ENCODE measurements around the gene KAT7.

The KAT7 gene

GRCh38 chr17:49843774-49844350, 55.4 kb downstream of the KAT7 start:
- H3K4me3 ChIP-seq (ENCODE audit: low read length), result no peak overlapping the region
- DNase-seq (ENCODE audit: low read depth), result no peak
- TF ChIP-seq CTCF (conservative IDR thresholded peaks at IDR 0.05; ENCODE audit: low read length), result peak; percentile 37

GRCh38 chr17:49845321-49845720, 56.8 kb downstream of the KAT7 start:
- no peak for TF ChIP-seq CTCF (conservative IDR thresholded peaks at IDR 0.05; ENCODE audit: low read length)
- DNase-seq (ENCODE audit: low read depth), result no peak
- no peak overlapping the region for H3K4me3 ChIP-seq (ENCODE audit: low read length)

- no peak overlapping the region for H3K4me3 ChIP-seq (ENCODE audit: low read length)
- no peak for DNase-seq (ENCODE audit: low read depth)
- TF ChIP-seq CTCF (conservative IDR thresholded peaks at IDR 0.05; ENCODE audit: low read length), result no peak
Observed at GRCh38 chr17:49846938-49847712, 58.6 kb downstream of the KAT7 start.

GRCh38 chr17:49848019-49848473, 59.6 kb downstream of the KAT7 start, which contains the start of gene TAC4:
TSS of gene TAC4 (minus strand) at chr17:49848069. CDS start at chr17:49848017, 52 bp downstream.
- H3K4me3 ChIP-seq (ENCODE audit: low read length), result no peak within 1 kb of the TSS
- DNase-seq (ENCODE audit: low read depth), result no peak
- TF ChIP-seq CTCF (conservative IDR thresholded peaks at IDR 0.05; ENCODE audit: low read length), result no peak

- no peak for DNase-seq (ENCODE audit: low read depth)
Observed at GRCh38 chr17:49848739-49849138, 60.3 kb downstream of the KAT7 start.

GRCh38 chr17:49850218-49850610, 61.7 kb downstream of the KAT7 start:
- DNase-seq (ENCODE audit: low read depth), result no peak
- H3K4me3 ChIP-seq (ENCODE audit: low read length), result no peak overlapping the region
- no peak for TF ChIP-seq CTCF (conservative IDR thresholded peaks at IDR 0.05; ENCODE audit: low read length)

More at GRCh38 chr17:49848739-49849138, 60.3 kb downstream of the KAT7 start:
- H3K4me3 ChIP-seq (ENCODE audit: low read length), result no peak overlapping the region
- TF ChIP-seq CTCF (conservative IDR thresholded peaks at IDR 0.05; ENCODE audit: low read length), result no peak
